ENCODE data around the gene DIP2C. TPM values are rescaled to one million over a fixed set of nuclear protein-coding genes. Genes with fewer than 3 reads are reported as not detected.

Gene DIP2C
- total and polyA plus RNA-seq, 2 donors (not counting 1 experiment from before 2014, with no cell fraction given) = 1.3 to 1.9 TPM

- POLR2A ChIA-PET = no interaction called here
- DNase-seq (no peak), ATAC-seq (ENCODE audit: low read depth) (no peak)
- TF ChIP-seq CTCF (IDR thresholded peaks at IDR 0.05) (peak; percentile 25), EZH2 (IDR thresholded peaks at IDR 0.05; ENCODE audit: borderline replicate concordance, insufficient read depth, low read depth, low read length, poor library complexity, severe bottlenecking) (no peak)
- Mint-ChIP-seq H3K27ac (no peak overlapping the region), H3K27me3 (no peaks in the 10 kb centered on the region), H3K4me3 (no peak overlapping the region), H3K4me1 (peaks cover 4% of the 10 kb centered on the region), H3K9me3 (ENCODE audit: insufficient read depth) (no peaks in the 10 kb centered on the region)
- Histone ChIP-seq H3K27ac (ENCODE audit: low read length in 2 of 2) (no peak overlapping the region), H3K27me3 (replicated peaks in 1 of 4; ENCODE audit: control extremely low read depth in 1 of 4, control insufficient read depth in 3 of 4, insufficient read depth in 4 of 4, low read length in 3 of 4) (no peaks in the 10 kb centered on the region), H2AFZ (ENCODE audit: insufficient read depth, low read depth, low read length, poor library complexity, severe bottlenecking) (no peak overlapping the region), H3K4me3 (ENCODE audit: control extremely low read depth in 1 of 5, extremely low read depth in 1 of 5, insufficient read depth in 1 of 5, low read depth in 2 of 5, low read length in 4 of 5) (no peak overlapping the region), H3K9ac (ENCODE audit: low read length) (no peak overlapping the region), H3K79me2 (ENCODE audit: control insufficient read depth, insufficient read depth, low read length) (no peaks in the 10 kb centered on the region), H3K9me3 (ENCODE audit: control extremely low read depth in 1 of 3, control insufficient read depth in 2 of 3, insufficient read depth in 1 of 3, low read length in 2 of 3) (no peaks in the 10 kb centered on the region), H3K4me1 (ENCODE audit: control insufficient read depth in 2 of 2, insufficient read depth in 2 of 2, low read length in 2 of 2) (no peaks in the 10 kb centered on the region), H3K36me3 (replicated peaks in 1 of 2; ENCODE audit: control extremely low read depth in 1 of 2, control insufficient read depth in 1 of 2, extremely low read depth in 1 of 2, insufficient read depth in 2 of 2, low read length in 1 of 2) (peaks cover 0 to 3% of the 10 kb centered on the region in 2 experiments), H4K20me1 (ENCODE audit: control insufficient read depth, insufficient read depth, low read length, poor library complexity, severe bottlenecking) (no peaks in the 10 kb centered on the region), H3K4me2 (replicated peaks; ENCODE audit: low read depth, low read length, poor library complexity, severe bottlenecking) (no peak overlapping the region)
- WGBS (ENCODE audit: insufficient coverage) = 97% methylated on average over 3 of the region's 9 CpGs
- CTCF ChIA-PET = interaction anchor here (1.1 to 1.7 kb wide), 2 partner anchors 11 to 14 kb away, joined by 3 read pairs; no protein-coding TSS in a partner anchor
- intact Hi-C loops (cut with micrococcal nuclease) = no loop called here
Measured at GRCh38 chr10:230758-231157, 458.7 kb downstream of the DIP2C start.

GRCh38 chr10:228366-228765 lies 461.1 kb downstream of the DIP2C start:
- H3K4me3 Mint-ChIP-seq = no peak overlapping the region
- no peaks in the 10 kb centered on the region for H3K9me3 Mint-ChIP-seq (ENCODE audit: insufficient read depth)
- TF ChIP-seq CTCF (IDR thresholded peaks at IDR 0.05) (no peak), EZH2 (IDR thresholded peaks at IDR 0.05; ENCODE audit: borderline replicate concordance, insufficient read depth, low read depth, low read length, poor library complexity, severe bottlenecking) (no peak)
- CTCF ChIA-PET = no interaction called here
- Histone ChIP-seq H3K4me1 (ENCODE audit: control insufficient read depth in 2 of 2, insufficient read depth in 2 of 2, low read length in 2 of 2) (no peaks in the 10 kb centered on the region), H3K27ac (ENCODE audit: low read length in 2 of 2) (no peak overlapping the region), H3K9me3 (ENCODE audit: control extremely low read depth in 1 of 3, control insufficient read depth in 2 of 3, insufficient read depth in 1 of 3, low read length in 2 of 3) (no peaks in the 10 kb centered on the region), H3K27me3 (replicated peaks in 1 of 4; ENCODE audit: control extremely low read depth in 1 of 4, control insufficient read depth in 3 of 4, insufficient read depth in 4 of 4, low read length in 3 of 4) (no peaks in the 10 kb centered on the region), H3K9ac (ENCODE audit: low read length) (no peak overlapping the region), H3K36me3 (replicated peaks in 1 of 2; ENCODE audit: control extremely low read depth in 1 of 2, control insufficient read depth in 1 of 2, extremely low read depth in 1 of 2, insufficient read depth in 2 of 2, low read length in 1 of 2) (peaks cover 0 to 1% of the 10 kb centered on the region in 2 experiments), H2AFZ (ENCODE audit: insufficient read depth, low read depth, low read length, poor library complexity, severe bottlenecking) (no peak overlapping the region), H3K4me3 (ENCODE audit: control extremely low read depth in 1 of 5, extremely low read depth in 1 of 5, insufficient read depth in 1 of 5, low read depth in 2 of 5, low read length in 4 of 5) (no peak overlapping the region), H4K20me1 (ENCODE audit: control insufficient read depth, insufficient read depth, low read length, poor library complexity, severe bottlenecking) (no peaks in the 10 kb centered on the region), H3K79me2 (ENCODE audit: control insufficient read depth, insufficient read depth, low read length) (no peaks in the 10 kb centered on the region), H3K4me2 (replicated peaks; ENCODE audit: low read depth, low read length, poor library complexity, severe bottlenecking) (no peak overlapping the region)
- H3K4me1 Mint-ChIP-seq = peaks cover 2% of the 10 kb centered on the region
- intact Hi-C loops (cut with micrococcal nuclease) = no loop called here
- no CpG with 5 or more reads among the region's 6 CpGs for WGBS (ENCODE audit: insufficient coverage)
- H3K27me3 Mint-ChIP-seq = no peaks in the 10 kb centered on the region
- H3K27ac Mint-ChIP-seq = no peak overlapping the region
- ATAC-seq (ENCODE audit: low read depth) = no peak
- POLR2A ChIA-PET = no interaction called here
- no peak for DNase-seq
